Measurements from ENCODE around the gene PGP.

The PGP gene

GRCh38 chr16:2176047-2176446 lies 38.6 kb downstream of the PGP start:
- Histone ChIP-seq H3K27me3 (ENCODE audit: insufficient read depth, poor library complexity, severe bottlenecking) (no peaks in the 10 kb centered on the region), H3K4me1 (ENCODE audit: insufficient read depth, poor library complexity, severe bottlenecking) (peaks cover 5% of the 10 kb centered on the region), H3K36me3 (ENCODE audit: low read depth) (peaks cover 51% of the 10 kb centered on the region), H3K27ac (ENCODE audit: poor library complexity, severe bottlenecking) (peak overlapping the region; percentile 22), H3K4me3 (ENCODE audit: severe bottlenecking) (no peak overlapping the region), H3K9me3 (ENCODE audit: severe bottlenecking) (no peaks in the 10 kb centered on the region)
- DNase-seq (ENCODE audit: low spot score) (no peak), ATAC-seq (ENCODE audit: low read depth) (no peak)
- no peak for TF ChIP-seq CTCF (IDR thresholded peaks at IDR 0.05; ENCODE audit: poor library complexity, severe bottlenecking)

DNA sequence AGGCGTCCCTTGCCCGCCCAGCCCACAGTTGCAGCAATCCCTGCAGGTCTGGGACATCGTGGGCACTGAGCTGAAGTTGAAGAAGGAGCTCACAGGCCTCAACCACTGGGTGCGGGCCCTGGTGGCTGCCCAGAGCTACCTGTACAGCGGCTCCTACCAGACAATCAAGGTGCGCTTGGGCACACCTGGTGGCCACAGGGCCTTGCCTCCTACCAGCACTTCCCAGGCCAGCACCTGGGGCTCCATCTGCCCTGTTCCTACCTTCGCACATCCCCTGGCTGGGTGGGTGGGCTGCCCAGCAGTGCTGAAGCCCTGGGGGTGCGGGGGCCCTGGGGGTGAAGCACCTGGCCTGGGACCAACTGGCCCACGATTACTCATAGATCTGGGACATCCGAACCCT lies 39.2 kb downstream of the PGP start:
- no peaks in the 10 kb centered on the region for H3K27me3 ChIP-seq (ENCODE audit: insufficient read depth, poor library complexity, severe bottlenecking)
- peaks cover 51% of the 10 kb centered on the region for H3K36me3 ChIP-seq (ENCODE audit: low read depth)
- DNase-seq (ENCODE audit: low spot score) (no peak), ATAC-seq (ENCODE audit: low read depth) (no peak)
- peaks cover 5% of the 10 kb centered on the region for H3K4me1 ChIP-seq (ENCODE audit: insufficient read depth, poor library complexity, severe bottlenecking)
- H3K27ac ChIP-seq (ENCODE audit: poor library complexity, severe bottlenecking): no peak overlapping the region
- H3K4me3 ChIP-seq (ENCODE audit: severe bottlenecking): no peak overlapping the region
- no peaks in the 10 kb centered on the region for H3K9me3 ChIP-seq (ENCODE audit: severe bottlenecking)
- TF ChIP-seq CTCF (IDR thresholded peaks at IDR 0.05; ENCODE audit: poor library complexity, severe bottlenecking): no peak

DNA sequence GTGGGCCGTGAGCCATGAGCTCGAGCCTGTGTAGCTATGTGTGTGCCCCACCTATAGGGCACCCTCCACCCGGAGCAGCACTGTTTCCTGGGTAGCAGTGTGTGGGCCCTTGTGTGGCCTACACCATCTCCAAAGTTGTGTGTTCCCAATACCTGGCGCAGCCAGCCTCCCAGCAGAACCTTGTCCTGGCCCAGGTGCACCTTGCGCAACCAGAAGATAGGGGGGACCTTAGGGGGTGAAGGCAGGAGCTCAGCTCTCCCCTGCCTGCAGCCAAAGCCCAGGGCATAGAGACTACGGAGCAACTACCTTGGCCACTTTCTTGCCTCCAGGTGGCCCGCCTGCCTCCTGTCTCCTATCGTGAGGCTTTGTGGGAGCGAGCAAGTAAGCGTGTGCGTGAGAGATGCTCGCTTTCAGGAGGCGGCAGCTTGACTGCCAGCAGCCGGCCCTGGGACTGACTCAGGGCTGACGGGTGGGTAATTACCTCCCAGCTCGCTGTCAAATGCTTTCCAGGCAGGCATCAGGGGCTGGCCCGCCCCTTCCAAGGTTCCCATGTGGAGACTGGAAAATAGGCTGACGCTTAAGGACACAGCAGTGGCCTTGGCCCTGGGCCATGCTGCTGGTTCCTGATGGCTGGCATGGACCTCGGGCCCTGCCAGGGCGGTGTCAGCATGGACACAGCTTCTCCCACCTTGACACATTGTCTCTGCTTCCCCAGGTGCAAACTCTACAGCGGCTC lies 40.1 kb downstream of the PGP start:
- DNase-seq (ENCODE audit: low spot score) (no peak), ATAC-seq (ENCODE audit: low read depth) (no peak)
- no peak overlapping the region for H3K27ac ChIP-seq (ENCODE audit: poor library complexity, severe bottlenecking)
- H3K4me3 ChIP-seq (ENCODE audit: severe bottlenecking): no peak overlapping the region
- no peaks in the 10 kb centered on the region for H3K27me3 ChIP-seq (ENCODE audit: insufficient read depth, poor library complexity, severe bottlenecking)
- H3K4me1 ChIP-seq (ENCODE audit: insufficient read depth, poor library complexity, severe bottlenecking): peaks cover 5% of the 10 kb centered on the region
- no peaks in the 10 kb centered on the region for H3K9me3 ChIP-seq (ENCODE audit: severe bottlenecking)
- peaks cover 51% of the 10 kb centered on the region for H3K36me3 ChIP-seq (ENCODE audit: low read depth)
- TF ChIP-seq CTCF (IDR thresholded peaks at IDR 0.05; ENCODE audit: poor library complexity, severe bottlenecking): no peak

DNA sequence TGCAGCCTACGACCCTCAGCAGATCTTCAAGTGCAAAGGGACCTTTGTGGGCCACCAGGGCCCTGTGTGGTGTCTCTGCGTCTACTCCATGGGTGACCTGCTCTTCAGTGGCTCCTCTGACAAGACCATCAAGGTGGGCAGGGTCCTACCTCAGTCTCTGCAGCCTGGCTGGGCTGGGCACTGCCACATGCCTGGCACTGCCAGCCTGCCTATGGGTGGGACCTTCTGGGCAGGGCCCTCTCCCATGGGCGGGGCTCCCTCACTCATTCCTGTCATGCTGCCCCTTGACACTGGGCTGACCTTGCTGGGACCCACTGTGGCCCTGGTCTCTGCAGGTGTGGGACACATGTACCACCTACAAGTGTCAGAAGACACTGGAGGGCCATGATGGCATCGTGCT lies 40.7 kb downstream of the PGP start:
- Histone ChIP-seq H3K27ac (ENCODE audit: poor library complexity, severe bottlenecking) (no peak overlapping the region), H3K27me3 (ENCODE audit: insufficient read depth, poor library complexity, severe bottlenecking) (no peaks in the 10 kb centered on the region), H3K9me3 (ENCODE audit: severe bottlenecking) (no peaks in the 10 kb centered on the region), H3K4me1 (ENCODE audit: insufficient read depth, poor library complexity, severe bottlenecking) (peaks cover 5% of the 10 kb centered on the region), H3K4me3 (ENCODE audit: severe bottlenecking) (no peak overlapping the region), H3K36me3 (ENCODE audit: low read depth) (peaks cover 56% of the 10 kb centered on the region)
- DNase-seq (ENCODE audit: low spot score): no peak
- no peak for ATAC-seq (ENCODE audit: low read depth)
- TF ChIP-seq CTCF (IDR thresholded peaks at IDR 0.05; ENCODE audit: poor library complexity, severe bottlenecking): no peak

GRCh38 chr16:2173366-2173765 lies 41.3 kb downstream of the PGP start:
- peaks cover 61% of the 10 kb centered on the region for H3K36me3 ChIP-seq (ENCODE audit: low read depth)
- TF ChIP-seq CTCF (IDR thresholded peaks at IDR 0.05; ENCODE audit: poor library complexity, severe bottlenecking): no peak
- no peak overlapping the region for H3K4me3 ChIP-seq (ENCODE audit: severe bottlenecking)
- H3K27ac ChIP-seq (ENCODE audit: poor library complexity, severe bottlenecking): no peak overlapping the region
- no peak for ATAC-seq (ENCODE audit: low read depth)
- H3K9me3 ChIP-seq (ENCODE audit: severe bottlenecking): no peaks in the 10 kb centered on the region
- peaks cover 5% of the 10 kb centered on the region for H3K4me1 ChIP-seq (ENCODE audit: insufficient read depth, poor library complexity, severe bottlenecking)
- no peak for DNase-seq (ENCODE audit: low spot score)
- H3K27me3 ChIP-seq (ENCODE audit: insufficient read depth, poor library complexity, severe bottlenecking): no peaks in the 10 kb centered on the region
